ENCODE measurements around the gene LRIT1. TPM values are rescaled to one million over a fixed set of nuclear protein-coding genes. Genes with fewer than 3 reads are reported as not detected.

The LRIT1 gene
- total RNA-seq, 1 experiment from 2014 or later = not detected

DNA sequence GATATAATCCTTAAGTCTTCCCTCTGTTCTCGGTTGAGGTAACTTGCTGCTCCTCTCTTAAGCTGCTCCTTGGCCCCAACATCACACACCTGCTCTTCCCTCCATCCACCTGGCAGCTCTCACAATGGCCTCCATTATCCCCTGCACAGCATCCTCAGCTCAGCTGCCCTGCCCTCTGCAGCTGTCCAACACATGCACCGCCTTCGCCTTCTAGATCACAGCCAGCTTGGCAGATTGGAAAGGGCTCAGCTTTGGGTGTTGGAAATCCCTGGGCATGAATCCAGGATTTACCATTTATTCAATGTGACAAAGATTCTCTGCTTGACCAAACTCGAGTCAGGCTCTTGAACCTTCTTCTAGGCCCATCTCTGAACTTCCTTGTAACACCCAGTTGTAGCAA, 24.1 kb upstream of the LRIT1 start:
- Histone ChIP-seq H4K20me1 (ENCODE audit: insufficient read depth) (no peaks in the 10 kb centered on the region), H3K4me2 (no peak overlapping the region), H3K79me2 (ENCODE audit: low read depth) (no peaks in the 10 kb centered on the region), H3K9me2 (ENCODE audit: insufficient read depth) (no peaks in the 10 kb centered on the region), H3K9me3 (ENCODE audit: insufficient read depth, low read depth) (no peaks in the 10 kb centered on the region), H3F3A (ENCODE audit: insufficient read depth, low read depth) (peaks cover 12% of the 10 kb centered on the region), H3K27ac (no peak overlapping the region), H3K4me3 (no peak overlapping the region), H2AFZ (no peak overlapping the region), H3K36me3 (ENCODE audit: low read depth) (no peaks in the 10 kb centered on the region), H3K4me1 (replicated peaks; ENCODE audit: insufficient read depth) (peaks cover 12% of the 10 kb centered on the region), H3K27me3 (ENCODE audit: insufficient read depth, low read depth) (peaks cover 37% of the 10 kb centered on the region)
- intact Hi-C loops (cut with micrococcal nuclease; ENCODE audit: unreplicated experiment) = no loop called here
- BruUV-seq (replicated peaks) = no TSS peak
- TF ChIP-seq EZH2 (IDR thresholded peaks at IDR 0.05; ENCODE audit: low read depth) = no peak
- TF ChIP-seq, protein P1, sequence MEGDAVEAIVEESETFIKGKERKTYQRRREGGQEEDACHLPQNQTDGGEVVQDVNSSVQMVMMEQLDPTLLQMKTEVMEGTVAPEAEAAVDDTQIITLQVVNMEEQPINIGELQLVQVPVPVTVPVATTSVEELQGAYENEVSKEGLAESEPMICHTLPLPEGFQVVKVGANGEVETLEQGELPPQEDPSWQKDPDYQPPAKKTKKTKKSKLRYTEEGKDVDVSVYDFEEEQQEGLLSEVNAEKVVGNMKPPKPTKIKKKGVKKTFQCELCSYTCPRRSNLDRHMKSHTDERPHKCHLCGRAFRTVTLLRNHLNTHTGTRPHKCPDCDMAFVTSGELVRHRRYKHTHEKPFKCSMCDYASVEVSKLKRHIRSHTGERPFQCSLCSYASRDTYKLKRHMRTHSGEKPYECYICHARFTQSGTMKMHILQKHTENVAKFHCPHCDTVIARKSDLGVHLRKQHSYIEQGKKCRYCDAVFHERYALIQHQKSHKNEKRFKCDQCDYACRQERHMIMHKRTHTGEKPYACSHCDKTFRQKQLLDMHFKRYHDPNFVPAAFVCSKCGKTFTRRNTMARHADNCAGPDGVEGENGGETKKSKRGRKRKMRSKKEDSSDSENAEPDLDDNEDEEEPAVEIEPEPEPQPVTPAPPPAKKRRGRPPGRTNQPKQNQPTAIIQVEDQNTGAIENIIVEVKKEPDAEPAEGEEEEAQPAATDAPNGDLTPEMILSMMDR (conservative IDR thresholded peaks at IDR 0.05) = no peak
- DNase-seq = no peak
- POLR2A ChIA-PET (ENCODE audit: unreplicated experiment) = no interaction called here
- CTCF ChIA-PET = no interaction called here

DNA sequence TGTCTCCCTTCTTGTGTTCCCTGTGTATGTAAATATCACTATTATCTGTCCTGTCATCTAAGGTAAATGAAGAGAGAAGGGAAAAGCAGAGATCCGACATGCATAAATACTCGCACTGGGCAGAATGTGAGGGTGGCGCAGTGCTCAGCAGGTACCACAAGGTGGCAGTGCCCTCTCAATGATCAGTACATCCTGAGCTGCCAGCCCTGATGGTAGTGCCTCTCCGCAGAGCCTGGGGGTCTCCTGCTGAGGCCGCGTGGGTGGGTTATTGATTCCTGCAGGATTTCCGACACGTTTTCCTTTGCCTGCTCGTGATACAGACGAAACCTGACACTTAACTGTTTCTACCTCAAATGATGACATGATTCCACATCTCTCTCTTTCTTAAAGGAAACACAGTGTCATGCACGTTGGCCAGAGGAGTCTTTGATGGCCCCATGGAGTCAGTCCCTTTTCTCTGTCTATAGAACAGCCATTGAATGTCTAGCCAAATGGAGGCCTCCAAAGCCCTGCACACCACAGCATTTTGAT, 23.3 kb upstream of the LRIT1 start:
- H3K79me2 ChIP-seq (ENCODE audit: low read depth) = no peaks in the 10 kb centered on the region
- peaks cover 42% of the 10 kb centered on the region for H3K27me3 ChIP-seq (ENCODE audit: insufficient read depth, low read depth)
- no peak overlapping the region for H3K4me3 ChIP-seq
- H3K9me2 ChIP-seq (ENCODE audit: insufficient read depth) = no peaks in the 10 kb centered on the region
- ChIA-PET CTCF (interaction anchor here (0.6 to 1.2 kb wide), 3 partner anchors 109 to 272 kb away, joined by 3 to 4 read pairs (median 3); no protein-coding TSS in a partner anchor), POLR2A (ENCODE audit: unreplicated experiment) (no interaction called here)
- peaks cover 7% of the 10 kb centered on the region for H3K4me1 ChIP-seq (replicated peaks; ENCODE audit: insufficient read depth)
- intact Hi-C loops (cut with micrococcal nuclease; ENCODE audit: unreplicated experiment) = loop anchor here (1.0 kb wide), 3 partner anchors 88 to 273 kb away; no protein-coding TSS in a partner anchor
- H4K20me1 ChIP-seq (ENCODE audit: insufficient read depth) = no peaks in the 10 kb centered on the region
- no TSS peak for BruUV-seq (replicated peaks)
- TF ChIP-seq EZH2 (IDR thresholded peaks at IDR 0.05; ENCODE audit: low read depth) = no peak
- TF ChIP-seq, protein P1 (conservative IDR thresholded peaks at IDR 0.05) = peak; percentile 98
- DNase-seq = peak in 1 of 2 experiments; percentile 68
- H3K9me3 ChIP-seq (ENCODE audit: insufficient read depth, low read depth) = no peaks in the 10 kb centered on the region
- no peak overlapping the region for H3K4me2 ChIP-seq
- H2AFZ ChIP-seq = no peak overlapping the region; the same call in 1 of the 2 replicates
- H3F3A ChIP-seq (ENCODE audit: insufficient read depth, low read depth) = peaks cover 6% of the 10 kb centered on the region
- no peaks in the 10 kb centered on the region for H3K36me3 ChIP-seq (ENCODE audit: low read depth)
- H3K27ac ChIP-seq = no peak overlapping the region

DNA sequence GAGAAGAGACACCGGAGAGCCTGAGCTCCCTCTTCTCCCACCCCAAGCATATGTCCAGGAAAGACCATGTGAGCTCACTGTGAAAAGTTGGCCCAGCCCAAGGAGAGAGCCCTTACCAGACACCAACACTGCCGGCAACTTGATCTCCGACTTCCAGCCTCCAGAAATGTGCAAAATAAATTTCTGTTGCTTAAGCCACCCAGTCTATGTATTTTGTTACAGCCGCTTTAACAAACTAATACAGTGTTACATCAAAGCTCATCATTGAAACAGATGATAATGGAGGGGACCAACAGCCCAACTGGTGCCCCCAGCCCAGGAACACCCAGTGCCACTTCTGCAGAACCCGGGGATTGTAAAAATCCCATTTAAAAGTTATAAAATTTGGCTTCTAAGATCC, 22.4 kb upstream of the LRIT1 start:
- no peaks in the 10 kb centered on the region for H3K79me2 ChIP-seq (ENCODE audit: low read depth)
- H3F3A ChIP-seq (ENCODE audit: insufficient read depth, low read depth) = no peaks in the 10 kb centered on the region
- no peaks in the 10 kb centered on the region for H3K9me2 ChIP-seq (ENCODE audit: insufficient read depth)
- H3K4me3 ChIP-seq = no peak overlapping the region
- DNase-seq = no peak
- no peaks in the 10 kb centered on the region for H3K4me1 ChIP-seq (replicated peaks; ENCODE audit: insufficient read depth)
- no TSS peak for BruUV-seq (replicated peaks)
- ChIA-PET POLR2A (ENCODE audit: unreplicated experiment) (no interaction called here), CTCF (interaction anchor here (1.2 kb wide), 1 partner anchor 110 kb away, joined by 3 read pairs; no protein-coding TSS in a partner anchor)
- TF ChIP-seq, protein P1 (conservative IDR thresholded peaks at IDR 0.05) = no peak
- no peak for TF ChIP-seq EZH2 (IDR thresholded peaks at IDR 0.05; ENCODE audit: low read depth)
- no peak overlapping the region for H2AFZ ChIP-seq
- H3K4me2 ChIP-seq = no peak overlapping the region
- H3K36me3 ChIP-seq (ENCODE audit: low read depth) = no peaks in the 10 kb centered on the region
- H4K20me1 ChIP-seq (ENCODE audit: insufficient read depth) = peaks cover 3% of the 10 kb centered on the region; the same call in 1 of the 2 replicates
- H3K9me3 ChIP-seq (ENCODE audit: insufficient read depth, low read depth) = 0 out of 2 replicates have a peak, but pooled peaks cover 5% of the 10 kb centered on the region
- H3K27ac ChIP-seq = no peak overlapping the region
- H3K27me3 ChIP-seq (ENCODE audit: insufficient read depth, low read depth) = peaks cover 42% of the 10 kb centered on the region
- intact Hi-C loops (cut with micrococcal nuclease; ENCODE audit: unreplicated experiment) = loop anchor here (1.0 kb wide), 3 partner anchors 89 to 274 kb away; no protein-coding TSS in a partner anchor

Measured in PC-9 (cell line).